HG02623 (cell line): ENCODE data around the gene RNLS.

Experiments
- ATAC-seq: cut with Tn5 transposase; IDR thresholded peaks from one replicate; pipeline ENCODE4 v1.9.1; 2021; ENCODE audit warnings: moderate library complexity; ENCODE audit not compliant: unreplicated experiment

RNLS gene

GRCh38 chr10:88270061-88270808 is 312.9 kb downstream of the RNLS start:
- no peak for ATAC-seq

- no peak for ATAC-seq
These were observed 320.4 kb downstream of the RNLS start for GRCh38 chr10:88262591-88263234.

- no peak for ATAC-seq
These were observed 322.0 kb downstream of the RNLS start for GRCh38 chr10:88261152-88261551.

GRCh38 chr10:88260329-88261051 is 322.6 kb downstream of the RNLS start:
- no peak for ATAC-seq

GRCh38 chr10:88259381-88259780 is 323.7 kb downstream of the RNLS start:
- no peak for ATAC-seq

GRCh38 chr10:88256886-88257285 is 326.2 kb downstream of the RNLS start:
- ATAC-seq = no peak

- no peak for ATAC-seq
These were observed 327.0 kb downstream of the RNLS start for GRCh38 chr10:88256013-88256680.

GRCh38 chr10:88254091-88254490 is 329.0 kb downstream of the RNLS start:
- ATAC-seq = no peak

GRCh38 chr10:88253622-88254021 is 329.5 kb downstream of the RNLS start:
- ATAC-seq = no peak

- no peak for ATAC-seq
These were observed 330.0 kb downstream of the RNLS start for GRCh38 chr10:88253128-88253527.

- no peak for ATAC-seq
These were observed 333.7 kb downstream of the RNLS start for GRCh38 chr10:88249450-88249849.

GRCh38 chr10:88246675-88247074 is 336.4 kb downstream of the RNLS start:
- no peak for ATAC-seq

GRCh38 chr10:88245974-88246511 is 337.1 kb downstream of the RNLS start:
- ATAC-seq = no peak

GRCh38 chr10:88244781-88245625 is 338.1 kb downstream of the RNLS start:
- ATAC-seq = no peak

GRCh38 chr10:88243836-88244730 is 339.0 kb downstream of the RNLS start:
- ATAC-seq = no peak

- no peak for ATAC-seq
These were observed 339.8 kb downstream of the RNLS start for GRCh38 chr10:88243202-88243744.

- ATAC-seq = no peak
These were observed 341.6 kb downstream of the RNLS start for GRCh38 chr10:88241501-88241900.

GRCh38 chr10:88239212-88239611 is 343.9 kb downstream of the RNLS start:
- ATAC-seq = no peak

GRCh38 chr10:88238615-88238914 is 344.6 kb downstream of the RNLS start:
- ATAC-seq = no peak
